H9 (cell line): Measurements from ENCODE around the gene ERC2. TPM values are rescaled to one million over a fixed set of nuclear protein-coding genes. Genes with fewer than 3 reads are reported as not detected.

Experiments used
- DNase-seq: peaks from one replicate; pipeline ENCODE4 v3.0.0-alpha.2; 2017
- H2AFZ ChIP-seq: one replicate; pipeline ENCODE4 v1.6.1; 2013; ENCODE audit warnings: mild to moderate bottlenecking, low read length, control low read depth, moderate library complexity
- H2AK5ac ChIP-seq: 2 replicates; pipeline ENCODE4 v1.6.1; 2013; ENCODE audit warnings: low read length, control low read depth, mixed read lengths; ENCODE audit not compliant: insufficient read length
- H2BK120ac ChIP-seq: one replicate; pipeline ENCODE4 v1.6.1; 2013; ENCODE audit warnings: low read depth, mild to moderate bottlenecking, low read length, control low read depth, inconsistent platforms; ENCODE audit not compliant: poor library complexity, severe bottlenecking
- H2BK12ac ChIP-seq: 2 replicates; pipeline ENCODE4 v1.6.1; 2013; ENCODE audit warnings: low read length, control low read depth, mixed read lengths, low read depth; ENCODE audit not compliant: insufficient read length
- H2BK15ac ChIP-seq: 2 replicates; pipeline ENCODE4 v1.6.1; 2013; ENCODE audit warnings: low read depth, low read length, control low read depth
- H2BK20ac ChIP-seq: one replicate; pipeline ENCODE4 v1.6.1; 2013; ENCODE audit warnings: low read depth, mild to moderate bottlenecking, low read length, control low read depth, inconsistent platforms; ENCODE audit not compliant: poor library complexity, severe bottlenecking
- H2BK5ac ChIP-seq: 2 replicates; pipeline ENCODE4 v1.6.1; 2013; ENCODE audit warnings: low read length, control low read depth, mixed read lengths; ENCODE audit not compliant: insufficient read length
- H3K14ac ChIP-seq: 2 replicates; pipeline ENCODE4 v1.6.1; 2013; ENCODE audit warnings: low read length, control low read depth; ENCODE audit not compliant: insufficient read depth
- H3K18ac ChIP-seq: 2 replicates; pipeline ENCODE4 v1.6.1; 2013; ENCODE audit warnings: low read depth, mild to moderate bottlenecking, mixed read lengths, low read length, control low read depth; ENCODE audit not compliant: insufficient read length
- H3K23ac ChIP-seq: 2 replicates; pipeline ENCODE4 v1.6.1; 2013; ENCODE audit warnings: low read length, control low read depth, mixed read lengths, low read depth; ENCODE audit not compliant: insufficient read length
- H3K23me2 ChIP-seq: 2 replicates; pipeline ENCODE4 v1.6.1; 2013; ENCODE audit warnings: low read depth, mild to moderate bottlenecking, mixed read lengths, low read length, control low read depth; ENCODE audit not compliant: insufficient read length, poor library complexity, severe bottlenecking
- H3K27ac ChIP-seq: 2 replicates; pipeline ENCODE4 v1.5.1; 2013; ENCODE audit warnings: low read length, control low read depth, mixed read lengths, low read depth; ENCODE audit not compliant: insufficient read length
- H3K27me3 ChIP-seq: 2 replicates; pipeline ENCODE4 v1.6.1; 2013; ENCODE audit warnings: low read length, control low read depth, inconsistent platforms; ENCODE audit not compliant: insufficient read depth
- H3K4ac ChIP-seq: 2 replicates; pipeline ENCODE4 v1.6.1; 2013; ENCODE audit warnings: low read depth, mild to moderate bottlenecking, control low read depth, inconsistent platforms, low read length, moderate library complexity
- H3K4me1 ChIP-seq: 2 replicates; pipeline ENCODE4 v1.6.1; 2013; ENCODE audit warnings: low read length, control low read depth, inconsistent platforms; ENCODE audit not compliant: insufficient read depth
- H3K4me2 ChIP-seq: 2 replicates; pipeline ENCODE4 v1.6.1; 2013; ENCODE audit warnings: low read length, control low read depth, mixed read lengths; ENCODE audit not compliant: insufficient read length, insufficient read depth
- H3K56ac ChIP-seq: 2 replicates; pipeline ENCODE4 v1.6.1; 2013; ENCODE audit warnings: low read depth, mild to moderate bottlenecking, mixed read lengths, low read length, control low read depth; ENCODE audit not compliant: insufficient read length
- H3K79me1 ChIP-seq: 2 replicates; pipeline ENCODE4 v1.6.1; 2013; ENCODE audit warnings: low read depth, mild to moderate bottlenecking, moderate library complexity, low read length, control low read depth, inconsistent platforms; ENCODE audit not compliant: insufficient read depth, poor library complexity, severe bottlenecking
- H3K79me2 ChIP-seq: 2 replicates; pipeline ENCODE4 v1.6.1; 2013; ENCODE audit warnings: low read length, control low read depth, inconsistent platforms; ENCODE audit not compliant: insufficient read depth
- H3K9ac ChIP-seq: 2 replicates; pipeline ENCODE4 v1.6.1; 2013; ENCODE audit warnings: low read length, control low read depth, mixed read lengths; ENCODE audit not compliant: insufficient read length; ENCODE audit errors: extremely low read depth
- H3K9me3 ChIP-seq: one replicate; pipeline ENCODE4 v1.6.1; 2013; ENCODE audit warnings: low read depth, low read length, inconsistent platforms; ENCODE audit not compliant: control insufficient read depth
- H3T11ph ChIP-seq: one replicate; pipeline ENCODE4 v1.6.1; 2013; ENCODE audit warnings: mild to moderate bottlenecking, low read length, control low read depth, inconsistent platforms
- H4K20me1 ChIP-seq: one replicate; pipeline ENCODE4 v1.6.1; 2013; ENCODE audit not compliant: control insufficient read depth, insufficient read length, insufficient read depth
- H4K5ac ChIP-seq: 2 replicates; pipeline ENCODE4 v1.6.1; 2013; ENCODE audit warnings: low read depth, mild to moderate bottlenecking, mixed read lengths, low read length, control low read depth; ENCODE audit not compliant: insufficient read length
- H4K8ac ChIP-seq: replicated peaks from 2 replicates; pipeline ENCODE4 v1.6.1; 2013; ENCODE audit warnings: low read length, control low read depth, mixed read lengths, low read depth; ENCODE audit not compliant: insufficient read length
- H4K91ac ChIP-seq: 2 replicates; pipeline ENCODE4 v1.6.1; 2013; ENCODE audit warnings: low read depth, mild to moderate bottlenecking, moderate library complexity, mixed read lengths, low read length, control low read depth; ENCODE audit not compliant: insufficient read length
- H3K27ac Mint-ChIP-seq, 3 experiments: 2 replicates in 2 of 3; 3 replicates in 1 of 3; pipeline ENCODE4 v1.8.0; 2020 to 2021; ENCODE audit warnings: mixed read lengths in 3 of 3, mild to moderate bottlenecking in 1 of 3, moderate library complexity in 1 of 3
- H3K27me3 Mint-ChIP-seq: 2 replicates; pipeline ENCODE4 v1.8.0; 2021; ENCODE audit warnings: low read depth, mild to moderate bottlenecking, moderate library complexity, mixed read lengths
- H3K36me3 Mint-ChIP-seq, 3 experiments: 2 replicates in 2 of 3; 3 replicates in 1 of 3; pipeline ENCODE4 v1.8.0; 2020 to 2021; ENCODE audit warnings: low read depth in 3 of 3, mixed read lengths in 3 of 3; ENCODE audit not compliant: insufficient read depth in 1 of 3
- H3K4me1 Mint-ChIP-seq, 2 experiments: 2 replicates each; pipeline ENCODE4 v1.8.0; 2020; ENCODE audit warnings: mixed read lengths in 2 of 2
- H3K4me3 Mint-ChIP-seq, 2 experiments: 2 replicates in 1 of 2; 3 replicates in 1 of 2; pipeline ENCODE4 v1.8.0; 2020 to 2021; ENCODE audit warnings: mild to moderate bottlenecking in 2 of 2, mixed read lengths in 2 of 2, moderate library complexity in 1 of 2
- H3K9me3 Mint-ChIP-seq, 2 experiments: 2 replicates in 1 of 2; 3 replicates in 1 of 2; pipeline ENCODE4 v1.8.0; 2020; ENCODE audit warnings: mild to moderate bottlenecking in 2 of 2, mixed read lengths in 2 of 2, moderate library complexity in 1 of 2
- WGBS: extraction: QIAGEN DNeasy Blood & Tissue Kit; methylation state at CpG from one replicate; pipeline ENCODE4 v1.1.7; 2013; ENCODE audit warnings: missing lambda C conversion rate, low lambda C conversion rate, mixed read lengths; ENCODE audit not compliant: insufficient read length; ENCODE audit errors: extremely low coverage; 5-methylcytosine and 5-hydroxymethylcytosine counted together
- total RNA-seq: library from RNA; stranded (reverse); gene quantifications from 2 replicates; pipeline ENCODE4 v1.2.1, GENCODE V29; 2021
- TF ChIP-seq, protein P1 (sequence below): fragments of 200-600 bp; sonication (generic); conservative IDR thresholded peaks from 3 replicates; pipeline ENCODE4 v1.8.0; 2021; ENCODE audit warnings: antibody characterized with exemption, mild to moderate bottlenecking

ERC2 gene
- total RNA-seq, 1 experiment from 2014 or later = 15.4 TPM

DNA sequence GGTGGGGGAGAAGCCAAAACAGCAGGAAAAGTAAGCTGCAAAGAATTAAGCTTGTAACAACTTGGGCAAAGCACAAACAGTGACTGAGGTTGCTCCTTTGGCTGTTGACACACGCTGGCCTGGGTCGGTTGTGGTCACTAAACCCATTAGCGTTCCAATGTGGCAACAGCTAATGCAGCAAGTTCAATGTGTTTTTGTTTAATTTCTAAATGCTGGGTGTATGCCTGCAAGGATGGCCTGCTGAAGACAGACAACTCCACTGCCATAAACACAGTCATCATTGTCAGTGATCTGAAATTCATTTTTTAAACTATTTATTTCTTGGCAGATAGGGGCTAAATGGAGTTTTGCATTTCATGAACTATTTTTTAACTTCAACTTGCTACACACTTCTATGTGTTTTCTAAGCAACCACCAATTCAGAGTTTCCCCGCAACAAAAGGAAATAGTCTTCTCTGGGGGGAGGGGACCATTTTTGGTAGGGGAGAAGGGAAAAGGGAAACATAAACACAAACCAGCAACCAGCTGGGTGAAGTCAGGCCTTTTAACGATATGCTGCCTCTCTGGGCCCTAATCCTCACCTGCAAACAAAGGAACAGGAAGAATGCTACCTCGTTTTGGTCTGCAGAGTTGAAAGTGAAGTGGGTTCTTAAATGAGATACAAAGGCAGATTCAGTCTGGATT, 946.4 kb downstream of the ERC2 start:
- Histone ChIP-seq H3T11ph (no peak overlapping the region), H4K20me1 (no peaks in the 10 kb centered on the region), H3K23ac (no peak overlapping the region), H3K18ac (no peak overlapping the region), H3K27me3 (no peaks in the 10 kb centered on the region), H2AK5ac (no peak overlapping the region), H2AFZ (no peak overlapping the region), H3K9me3 (no peaks in the 10 kb centered on the region), H2BK12ac (no peak overlapping the region), H2BK20ac (no peak overlapping the region), H4K8ac (no peak overlapping the region), H3K9ac (no peak overlapping the region), H3K79me1 (no peaks in the 10 kb centered on the region), H4K5ac (no peak overlapping the region), H2BK5ac (no peak overlapping the region), H4K91ac (no peak overlapping the region), H3K4me2 (no peak overlapping the region), H2BK15ac (no peak overlapping the region), H3K79me2 (no peaks in the 10 kb centered on the region), H3K14ac (peak overlapping the region; percentile 54; the same call in 1 of the 2 replicates), H3K4me1 (peaks cover 14% of the 10 kb centered on the region), H3K4ac (no peak overlapping the region), H3K56ac (no peak overlapping the region), H3K23me2 (no peaks in the 10 kb centered on the region), H2BK120ac (no peak overlapping the region), H3K27ac (no peak overlapping the region)
- no peak for DNase-seq
- Mint-ChIP-seq H3K27me3 (no peaks in the 10 kb centered on the region; the same call in 1 of the 2 replicates), H3K4me3 (peak overlapping the region in 1 of 2 experiments; percentile 32; a peak in 1 of 5 replicates), H3K36me3 (no peaks in the 10 kb centered on the region; a peak in 1 of 7 replicates), H3K9me3 (no peaks in the 10 kb centered on the region), H3K27ac (peak overlapping the region; percentile 79 to 93 (median 85); a peak in 5 of 7 replicates), H3K4me1 (peaks cover 37 to 44% of the 10 kb centered on the region in 2 experiments)
- TF ChIP-seq, protein P1, sequence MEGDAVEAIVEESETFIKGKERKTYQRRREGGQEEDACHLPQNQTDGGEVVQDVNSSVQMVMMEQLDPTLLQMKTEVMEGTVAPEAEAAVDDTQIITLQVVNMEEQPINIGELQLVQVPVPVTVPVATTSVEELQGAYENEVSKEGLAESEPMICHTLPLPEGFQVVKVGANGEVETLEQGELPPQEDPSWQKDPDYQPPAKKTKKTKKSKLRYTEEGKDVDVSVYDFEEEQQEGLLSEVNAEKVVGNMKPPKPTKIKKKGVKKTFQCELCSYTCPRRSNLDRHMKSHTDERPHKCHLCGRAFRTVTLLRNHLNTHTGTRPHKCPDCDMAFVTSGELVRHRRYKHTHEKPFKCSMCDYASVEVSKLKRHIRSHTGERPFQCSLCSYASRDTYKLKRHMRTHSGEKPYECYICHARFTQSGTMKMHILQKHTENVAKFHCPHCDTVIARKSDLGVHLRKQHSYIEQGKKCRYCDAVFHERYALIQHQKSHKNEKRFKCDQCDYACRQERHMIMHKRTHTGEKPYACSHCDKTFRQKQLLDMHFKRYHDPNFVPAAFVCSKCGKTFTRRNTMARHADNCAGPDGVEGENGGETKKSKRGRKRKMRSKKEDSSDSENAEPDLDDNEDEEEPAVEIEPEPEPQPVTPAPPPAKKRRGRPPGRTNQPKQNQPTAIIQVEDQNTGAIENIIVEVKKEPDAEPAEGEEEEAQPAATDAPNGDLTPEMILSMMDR = no peak
- no CpG with 5 or more reads among the region's 6 CpGs for WGBS
